Smooth muscle cell (in vitro differentiated cells): ENCODE data around the gene AFAP1L2. TPM values are rescaled to one million over a fixed set of nuclear protein-coding genes. Genes with fewer than 3 reads are reported as not detected.

Source experiments
- DNase-seq: peaks from one replicate; lab custom pipeline; 2025; ENCODE audit not compliant: unreplicated experiment; lab: John Stamatoyannopoulos, UW
- H2AFZ ChIP-seq: fragments of 200-600 bp; sonication (generic); 2 replicates; pipeline ENCODE4 v1.6.0; 2016; ENCODE audit warnings: antibody characterized with exemption, low read depth, mild to moderate bottlenecking
- H3F3A ChIP-seq: fragments of 200-600 bp; sonication (generic); 2 replicates; pipeline ENCODE4 v1.6.0; 2017; ENCODE audit warnings: antibody characterized with exemption, low read depth
- H3K27ac ChIP-seq: fragments of 200-600 bp; sonication (generic); 2 replicates; pipeline ENCODE4 v1.5.1; 2016; ENCODE audit warnings: low read depth, mild to moderate bottlenecking
- H3K27me3 ChIP-seq: fragments of 200-600 bp; sonication (generic); 2 replicates; pipeline ENCODE4 v1.6.1; 2016; ENCODE audit warnings: low read depth, mild to moderate bottlenecking
- H3K36me3 ChIP-seq: fragments of 200-600 bp; sonication (generic); 2 replicates; pipeline ENCODE4 v1.5.1; 2016; ENCODE audit warnings: low read depth
- H3K4me1 ChIP-seq: fragments of 200-600 bp; sonication (generic); 2 replicates; pipeline ENCODE4 v1.5.1; 2016; ENCODE audit warnings: low read depth
- H3K4me2 ChIP-seq: fragments of 200-600 bp; sonication (generic); 2 replicates; pipeline ENCODE4 v1.6.0; 2016; ENCODE audit warnings: mild to moderate bottlenecking
- H3K4me3 ChIP-seq: fragments of 200-600 bp; sonication (generic); 2 replicates; pipeline ENCODE4 v1.5.1; 2016; ENCODE audit warnings: mild to moderate bottlenecking
- H3K79me2 ChIP-seq: fragments of 200-600 bp; sonication (generic); 2 replicates; pipeline ENCODE4 v1.6.0; 2016; ENCODE audit warnings: low read depth, mild to moderate bottlenecking
- H3K9ac ChIP-seq: fragments of 200-600 bp; sonication (generic); 2 replicates; pipeline ENCODE4 v1.6.0; 2016; ENCODE audit warnings: low read depth
- H3K9me3 ChIP-seq: fragments of 200-600 bp; sonication (generic); replicated peaks from 2 replicates; pipeline ENCODE4 v1.5.1; 2016; ENCODE audit warnings: low read depth
- H4K20me1 ChIP-seq: fragments of 200-600 bp; sonication (generic); 2 replicates; pipeline ENCODE4 v1.6.0; 2016; ENCODE audit warnings: low read depth
- WGBS: methylation state at CpG from one replicate; pipeline ENCODE4 v1.1.7; 2016; ENCODE audit warnings: low lambda C conversion rate; 5-methylcytosine and 5-hydroxymethylcytosine counted together
- polyA plus RNA-seq: library from polyadenylated mRNA; unstranded; fragments of >200 nt; fragmentation: Nextera tagmentation; extraction: Ambion mirVana; gene quantifications from 2 replicates; pipeline ENCODE4 v1.2.1, GENCODE V29; 2016
- total RNA-seq: library from RNA; depleted of rRNA; stranded (reverse); fragments of >200 nt; gene quantifications from 2 replicates; pipeline ENCODE4 v1.2.3, GENCODE V29; 2014
- TF ChIP-seq, protein P1 (sequence below): fragments of 200-600 bp; sonication (generic); IDR thresholded peaks from 2 replicates; pipeline ENCODE4 v1.5.1; 2017; ENCODE audit warnings: borderline replicate concordance, mild to moderate bottlenecking, antibody characterized with exemption; ENCODE audit not compliant: insufficient read depth, poor library complexity, severe bottlenecking

AFAP1L2 gene
- total and polyA plus RNA-seq, 2 experiments from 2014 or later = 43.3 to 47.2 TPM

DNA sequence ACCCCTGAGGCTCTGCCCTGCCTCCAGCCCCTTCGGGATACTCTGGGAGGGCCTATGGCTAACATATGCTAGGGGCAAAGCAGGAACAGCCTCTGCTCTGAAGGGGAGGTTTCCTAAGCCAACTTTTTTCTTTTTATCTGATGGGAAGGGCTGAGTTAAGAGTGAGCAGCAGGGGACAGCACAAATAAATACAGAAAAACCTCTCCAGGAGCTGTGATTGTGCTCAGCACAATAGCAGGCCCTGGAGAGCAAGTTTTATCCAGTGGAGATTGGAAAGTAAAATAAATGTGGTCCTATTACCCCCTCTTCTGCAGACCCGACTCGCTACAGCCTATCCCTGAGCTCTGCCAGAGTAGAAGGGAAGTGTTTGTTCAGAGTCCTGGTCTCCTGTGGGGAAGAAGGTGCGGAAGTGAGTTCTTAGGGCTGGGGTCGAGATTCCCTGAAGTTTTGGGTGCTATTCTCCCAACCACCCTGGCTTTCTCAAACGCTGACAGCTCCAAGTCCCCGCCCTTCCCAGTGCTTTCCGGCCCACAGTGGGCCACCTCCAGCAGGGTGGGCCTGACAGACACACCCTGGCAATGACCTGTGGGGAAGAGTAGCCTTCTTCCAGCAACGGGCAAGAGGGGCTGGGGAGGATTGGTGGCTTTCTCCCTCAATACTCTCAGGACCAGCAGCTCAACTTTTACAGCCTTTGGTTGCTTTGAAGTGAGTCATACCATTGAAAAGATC lies 23.0 kb upstream of the AFAP1L2 start:
- Histone ChIP-seq H3K27me3 (no peaks in the 10 kb centered on the region), H3F3A (no peaks in the 10 kb centered on the region), H3K4me1 (peaks cover 9% of the 10 kb centered on the region), H3K36me3 (no peaks in the 10 kb centered on the region), H3K9ac (no peak overlapping the region), H3K4me3 (no peak overlapping the region), H3K9me3 (no peaks in the 10 kb centered on the region), H3K27ac (no peak overlapping the region), H2AFZ (no peak overlapping the region), H3K79me2 (no peaks in the 10 kb centered on the region), H4K20me1 (no peaks in the 10 kb centered on the region), H3K4me2 (no peak overlapping the region)
- 87% methylated on average over 9 of the region's 9 CpGs for WGBS
- DNase-seq = no peak
- TF ChIP-seq, protein P1, sequence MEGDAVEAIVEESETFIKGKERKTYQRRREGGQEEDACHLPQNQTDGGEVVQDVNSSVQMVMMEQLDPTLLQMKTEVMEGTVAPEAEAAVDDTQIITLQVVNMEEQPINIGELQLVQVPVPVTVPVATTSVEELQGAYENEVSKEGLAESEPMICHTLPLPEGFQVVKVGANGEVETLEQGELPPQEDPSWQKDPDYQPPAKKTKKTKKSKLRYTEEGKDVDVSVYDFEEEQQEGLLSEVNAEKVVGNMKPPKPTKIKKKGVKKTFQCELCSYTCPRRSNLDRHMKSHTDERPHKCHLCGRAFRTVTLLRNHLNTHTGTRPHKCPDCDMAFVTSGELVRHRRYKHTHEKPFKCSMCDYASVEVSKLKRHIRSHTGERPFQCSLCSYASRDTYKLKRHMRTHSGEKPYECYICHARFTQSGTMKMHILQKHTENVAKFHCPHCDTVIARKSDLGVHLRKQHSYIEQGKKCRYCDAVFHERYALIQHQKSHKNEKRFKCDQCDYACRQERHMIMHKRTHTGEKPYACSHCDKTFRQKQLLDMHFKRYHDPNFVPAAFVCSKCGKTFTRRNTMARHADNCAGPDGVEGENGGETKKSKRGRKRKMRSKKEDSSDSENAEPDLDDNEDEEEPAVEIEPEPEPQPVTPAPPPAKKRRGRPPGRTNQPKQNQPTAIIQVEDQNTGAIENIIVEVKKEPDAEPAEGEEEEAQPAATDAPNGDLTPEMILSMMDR = no peak

DNA sequence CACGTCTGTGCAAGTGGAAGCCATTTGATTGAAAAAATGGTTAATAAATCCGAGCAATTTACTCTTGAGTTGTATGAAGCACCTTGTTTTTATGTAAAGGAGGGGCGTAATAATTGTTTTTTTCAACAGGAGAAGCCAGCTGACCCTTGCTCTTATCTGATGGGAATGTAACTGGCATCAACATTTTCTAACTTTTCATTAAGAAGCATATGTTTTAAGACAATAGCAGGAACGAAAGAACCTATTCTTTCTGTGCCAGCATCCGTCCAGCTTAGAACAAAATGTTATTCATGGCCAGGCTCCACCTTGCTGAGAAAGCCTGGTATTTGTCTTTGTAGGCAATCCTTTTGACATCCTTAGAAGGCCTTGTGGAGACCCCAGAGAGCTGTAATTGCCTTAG lies 22.2 kb upstream of the AFAP1L2 start:
- H3K27ac ChIP-seq = no peak overlapping the region
- H3K27me3 ChIP-seq = no peaks in the 10 kb centered on the region
- no peak overlapping the region for H3K4me3 ChIP-seq
- no peak for DNase-seq
- no peaks in the 10 kb centered on the region for H3F3A ChIP-seq
- no peak overlapping the region for H2AFZ ChIP-seq
- no peak overlapping the region for H3K4me2 ChIP-seq
- no peaks in the 10 kb centered on the region for H3K9me3 ChIP-seq
- H4K20me1 ChIP-seq = no peaks in the 10 kb centered on the region
- no peaks in the 10 kb centered on the region for H3K36me3 ChIP-seq
- peaks cover 9% of the 10 kb centered on the region for H3K4me1 ChIP-seq
- no peaks in the 10 kb centered on the region for H3K79me2 ChIP-seq
- H3K9ac ChIP-seq = no peak overlapping the region
- WGBS = 85% methylated on average over 5 of the region's 5 CpGs
- TF ChIP-seq, protein P1 = no peak

DNA sequence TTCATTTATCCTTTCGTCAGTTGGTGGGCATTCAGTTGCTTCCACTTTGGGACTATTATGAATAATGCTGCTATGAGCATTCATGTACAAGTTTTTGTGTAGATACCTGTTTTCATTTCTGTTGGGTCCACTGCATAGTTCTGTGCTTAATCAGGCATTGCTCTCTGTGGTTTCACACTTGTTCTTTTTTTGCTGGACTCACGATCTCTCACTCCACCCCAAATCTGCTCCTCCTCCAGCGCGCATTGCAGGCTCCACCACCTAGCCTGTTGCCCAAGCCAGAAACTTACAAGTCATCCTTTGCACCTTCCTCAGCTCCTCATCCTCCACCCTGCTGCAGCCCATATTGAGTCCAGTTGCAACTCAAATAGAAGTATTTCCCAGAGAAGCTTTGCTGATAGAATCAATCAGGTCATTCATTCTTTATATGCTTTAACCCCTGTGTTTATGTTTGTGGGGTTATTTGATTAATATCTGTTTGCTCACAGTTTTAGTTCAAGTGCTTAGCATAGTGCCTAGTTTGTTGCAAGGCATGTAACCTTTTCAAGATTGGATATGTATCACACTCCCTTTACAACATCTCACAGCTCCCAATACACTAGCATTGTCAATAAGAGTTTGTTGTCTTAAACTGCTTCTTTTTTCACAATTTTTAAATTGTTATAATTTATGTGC lies 16.6 kb upstream of the AFAP1L2 start:
- no peaks in the 10 kb centered on the region for H3K4me1 ChIP-seq
- H3K9me3 ChIP-seq = no peaks in the 10 kb centered on the region
- H3K36me3 ChIP-seq = no peaks in the 10 kb centered on the region
- H3K4me2 ChIP-seq = no peak overlapping the region
- WGBS = 74% methylated on average over 4 of the region's 4 CpGs
- H2AFZ ChIP-seq = no peak overlapping the region
- no peak overlapping the region for H3K4me3 ChIP-seq
- no peaks in the 10 kb centered on the region for H3F3A ChIP-seq
- H3K79me2 ChIP-seq = no peaks in the 10 kb centered on the region
- H3K27me3 ChIP-seq = no peaks in the 10 kb centered on the region
- no peak for DNase-seq
- H4K20me1 ChIP-seq = no peaks in the 10 kb centered on the region
- no peak overlapping the region for H3K9ac ChIP-seq
- no peak overlapping the region for H3K27ac ChIP-seq
- TF ChIP-seq, protein P1 = no peak
